HG03103 (cell line): ENCODE data around the gene FGF1.

ENCODE experiments used
- ATAC-seq: cut with Tn5 transposase; IDR thresholded peaks from one replicate; pipeline ENCODE4 v1.9.1; 2021; ENCODE audit warnings: low read depth; ENCODE audit not compliant: unreplicated experiment

Gene FGF1

GRCh38 chr5:142671801-142672200 lies 14.1 kb downstream of the FGF1 start:
- no peak for ATAC-seq

- ATAC-seq = no peak
These were observed 14.6 kb downstream of the FGF1 start for GRCh38 chr5:142671266-142671665.

- ATAC-seq = no peak
These were observed 15.1 kb downstream of the FGF1 start for GRCh38 chr5:142670804-142671203.

- no peak for ATAC-seq
These were observed 16.4 kb downstream of the FGF1 start for GRCh38 chr5:142669477-142669876.

GRCh38 chr5:142668336-142668735 lies 17.6 kb downstream of the FGF1 start:
- no peak for ATAC-seq

GRCh38 chr5:142667831-142668230 lies 18.1 kb downstream of the FGF1 start:
- ATAC-seq = no peak

GRCh38 chr5:142664636-142665035 lies 21.3 kb downstream of the FGF1 start:
- ATAC-seq = no peak

- ATAC-seq = no peak
These were observed 21.8 kb downstream of the FGF1 start for GRCh38 chr5:142664067-142664466.

GRCh38 chr5:142663246-142663645 lies 22.6 kb downstream of the FGF1 start:
- ATAC-seq = no peak

GRCh38 chr5:142661957-142662356 lies 23.9 kb downstream of the FGF1 start:
- ATAC-seq = no peak

GRCh38 chr5:142661143-142661542 lies 24.7 kb downstream of the FGF1 start:
- ATAC-seq = no peak

GRCh38 chr5:142660731-142661130 lies 25.2 kb downstream of the FGF1 start:
- ATAC-seq = no peak

GRCh38 chr5:142660196-142660595 lies 25.7 kb downstream of the FGF1 start:
- no peak for ATAC-seq

- no peak for ATAC-seq
These were observed 26.5 kb downstream of the FGF1 start for GRCh38 chr5:142659405-142659804.

GRCh38 chr5:142658278-142658677 lies 27.6 kb downstream of the FGF1 start:
- ATAC-seq = no peak

GRCh38 chr5:142657446-142657845 lies 28.4 kb downstream of the FGF1 start:
- ATAC-seq = no peak

GRCh38 chr5:142655339-142656267 lies 30.3 kb downstream of the FGF1 start:
- peak; percentile 61 for ATAC-seq

- no peak for ATAC-seq
These were observed 31.3 kb downstream of the FGF1 start for GRCh38 chr5:142654578-142655058.

- ATAC-seq = no peak
These were observed 32.6 kb downstream of the FGF1 start for GRCh38 chr5:142653321-142653720.

GRCh38 chr5:142652563-142652962 lies 33.3 kb downstream of the FGF1 start:
- no peak for ATAC-seq

- no peak for ATAC-seq
These were observed 35.0 kb downstream of the FGF1 start for GRCh38 chr5:142650881-142651280.

GRCh38 chr5:142650060-142650459 lies 35.8 kb downstream of the FGF1 start:
- no peak for ATAC-seq
